Measurements from ENCODE around the gene CD34. TPM values are rescaled to one million over a fixed set of nuclear protein-coding genes. Genes with fewer than 3 reads are reported as not detected.

Gene CD34
- total RNA-seq, 1 experiment from 2014 or later, result 0.35 TPM

DNA sequence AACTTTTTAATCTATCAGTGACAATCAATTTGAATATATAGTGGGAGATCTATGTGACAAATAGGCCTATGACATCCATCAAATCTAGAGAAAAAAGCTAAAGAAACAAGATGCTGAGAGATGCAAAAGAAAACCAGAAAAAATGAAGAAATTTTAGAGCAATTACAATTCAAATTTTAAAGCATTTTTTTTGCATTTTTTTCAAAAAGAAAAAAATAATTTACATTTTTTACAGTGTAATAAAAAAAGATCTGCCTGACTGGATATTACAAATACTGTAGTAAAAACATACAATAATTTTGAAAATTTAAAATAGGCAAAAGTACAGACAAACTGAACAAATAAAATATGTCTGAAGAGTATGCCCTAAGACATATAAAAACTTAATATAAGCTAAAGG, 14.4 kb downstream of the CD34 start:
- H3K4me1 ChIP-seq (ENCODE audit: insufficient read depth, low read length), result no peaks in the 10 kb centered on the region

More for the DNA sequence above, 14.4 kb downstream of the CD34 start:
- Mint-ChIP-seq H3K4me3 (no peak overlapping the region), H3K36me3 (ENCODE audit: insufficient read depth in 1 of 3, low read depth in 3 of 3) (no peaks in the 10 kb centered on the region), H3K4me1 (no peaks in the 10 kb centered on the region), H3K27me3 (ENCODE audit: low read depth) (peaks cover 9% of the 10 kb centered on the region), H3K27ac (no peak overlapping the region), H3K9me3 (no peaks in the 10 kb centered on the region)
- no peak overlapping the region for H2AFZ ChIP-seq (ENCODE audit: low read length)
- no peak overlapping the region for H3K9ac ChIP-seq (ENCODE audit: extremely low read depth, insufficient read length, low read length)
- H3K27me3 ChIP-seq (ENCODE audit: insufficient read depth, low read length), result no peaks in the 10 kb centered on the region
- no peak overlapping the region for H3K4ac ChIP-seq (ENCODE audit: low read depth, low read length)
- no peak overlapping the region for H3K18ac ChIP-seq (ENCODE audit: insufficient read length, low read depth, low read length)
- H4K91ac ChIP-seq (ENCODE audit: insufficient read length, low read depth, low read length), result no peak overlapping the region
- no peak overlapping the region for H2AK5ac ChIP-seq (ENCODE audit: insufficient read length, low read length)
- no peaks in the 10 kb centered on the region for H3K79me2 ChIP-seq (ENCODE audit: insufficient read depth, low read length)
- no peak overlapping the region for H4K5ac ChIP-seq (ENCODE audit: insufficient read length, low read depth, low read length)
- no peak overlapping the region for H3K4me2 ChIP-seq (ENCODE audit: insufficient read depth, insufficient read length, low read length)
- H3K14ac ChIP-seq (ENCODE audit: insufficient read depth, low read length), result no peak overlapping the region
- H4K8ac ChIP-seq (replicated peaks; ENCODE audit: insufficient read length, low read depth, low read length), result no peak overlapping the region
- H2BK15ac ChIP-seq (ENCODE audit: low read depth, low read length), result no peak overlapping the region
- H2BK5ac ChIP-seq (ENCODE audit: insufficient read length, low read length), result no peak overlapping the region
- TF ChIP-seq, protein P1, sequence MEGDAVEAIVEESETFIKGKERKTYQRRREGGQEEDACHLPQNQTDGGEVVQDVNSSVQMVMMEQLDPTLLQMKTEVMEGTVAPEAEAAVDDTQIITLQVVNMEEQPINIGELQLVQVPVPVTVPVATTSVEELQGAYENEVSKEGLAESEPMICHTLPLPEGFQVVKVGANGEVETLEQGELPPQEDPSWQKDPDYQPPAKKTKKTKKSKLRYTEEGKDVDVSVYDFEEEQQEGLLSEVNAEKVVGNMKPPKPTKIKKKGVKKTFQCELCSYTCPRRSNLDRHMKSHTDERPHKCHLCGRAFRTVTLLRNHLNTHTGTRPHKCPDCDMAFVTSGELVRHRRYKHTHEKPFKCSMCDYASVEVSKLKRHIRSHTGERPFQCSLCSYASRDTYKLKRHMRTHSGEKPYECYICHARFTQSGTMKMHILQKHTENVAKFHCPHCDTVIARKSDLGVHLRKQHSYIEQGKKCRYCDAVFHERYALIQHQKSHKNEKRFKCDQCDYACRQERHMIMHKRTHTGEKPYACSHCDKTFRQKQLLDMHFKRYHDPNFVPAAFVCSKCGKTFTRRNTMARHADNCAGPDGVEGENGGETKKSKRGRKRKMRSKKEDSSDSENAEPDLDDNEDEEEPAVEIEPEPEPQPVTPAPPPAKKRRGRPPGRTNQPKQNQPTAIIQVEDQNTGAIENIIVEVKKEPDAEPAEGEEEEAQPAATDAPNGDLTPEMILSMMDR (conservative IDR thresholded peaks at IDR 0.05), result no peak
- no peak overlapping the region for H3K23ac ChIP-seq (ENCODE audit: insufficient read length, low read depth, low read length)
- no peak overlapping the region for H3K56ac ChIP-seq (ENCODE audit: insufficient read length, low read depth, low read length)
- no peak overlapping the region for H2BK20ac ChIP-seq (ENCODE audit: low read depth, low read length, poor library complexity, severe bottlenecking)
- H2BK120ac ChIP-seq (ENCODE audit: low read depth, low read length, poor library complexity, severe bottlenecking), result no peak overlapping the region
- no peak for DNase-seq
- no peak overlapping the region for H2BK12ac ChIP-seq (ENCODE audit: insufficient read length, low read depth, low read length)
- no peaks in the 10 kb centered on the region for H3K9me3 ChIP-seq (ENCODE audit: control insufficient read depth, low read depth, low read length)
- no peaks in the 10 kb centered on the region for H4K20me1 ChIP-seq (ENCODE audit: control insufficient read depth, insufficient read depth, insufficient read length)
- no peak overlapping the region for H3K27ac ChIP-seq (ENCODE audit: insufficient read length, low read depth, low read length)
- H3K23me2 ChIP-seq (ENCODE audit: insufficient read length, low read depth, low read length, poor library complexity, severe bottlenecking), result no peaks in the 10 kb centered on the region
- H3T11ph ChIP-seq (ENCODE audit: low read length), result no peak overlapping the region
- H3K79me1 ChIP-seq (ENCODE audit: insufficient read depth, low read depth, low read length, poor library complexity, severe bottlenecking), result no peaks in the 10 kb centered on the region

Data from H9 (cell line).